Progenitor cell of endocrine pancreas (in vitro differentiated cells): ENCODE measurements around the gene DISP1. TPM values are rescaled to one million over a fixed set of nuclear protein-coding genes. Genes with fewer than 3 reads are reported as not detected.
"Not testable (repeated sequence)": the region's sequence is repeated elsewhere in the genome, so short reads cannot be mapped to it uniquely, and the experiment has no call there.

Source experiments
- DNase-seq: peaks from one replicate; pipeline ENCODE4 v3.0.0; 2021; ENCODE audit warnings: low spot score; ENCODE audit not compliant: unreplicated experiment
- H3K27ac Mint-ChIP-seq: 2 replicates; pipeline ENCODE4 v1.8.0; 2021; ENCODE audit warnings: mild to moderate bottlenecking, moderate library complexity, mixed read lengths
- H3K27me3 Mint-ChIP-seq: 2 replicates; pipeline ENCODE4 v1.8.0; 2021; ENCODE audit warnings: mixed read lengths
- H3K36me3 Mint-ChIP-seq: 2 replicates; pipeline ENCODE4 v1.8.0; 2022; ENCODE audit warnings: mixed read lengths; ENCODE audit not compliant: insufficient read depth
- H3K4me1 Mint-ChIP-seq: 2 replicates; pipeline ENCODE4 v1.8.0; 2021; ENCODE audit warnings: low read depth, mixed read lengths
- H3K4me3 Mint-ChIP-seq: 2 replicates; pipeline ENCODE4 v1.8.0; 2021; ENCODE audit warnings: low read depth, mild to moderate bottlenecking, moderate library complexity, mixed read lengths
- H3K9me3 Mint-ChIP-seq: 2 replicates; pipeline ENCODE4 v1.8.0; 2021; ENCODE audit warnings: low read depth, mixed read lengths
- CTCF ChIP-seq: fragments of 200-600 bp; sonication (generic); IDR thresholded peaks from one replicate; pipeline ENCODE4 v1.5.0; 2021; ENCODE audit warnings: antibody characterized with exemption, mild to moderate bottlenecking; ENCODE audit not compliant: unreplicated experiment
- total RNA-seq: library from RNA; stranded (reverse); gene quantifications from 2 replicates; pipeline ENCODE4 v1.2.1, GENCODE V29; 2021

DISP1 gene
- total RNA-seq, 1 donor from 2014 or later, result 9.3 TPM

GRCh38 chr1:222833356-222833876 is 18.6 kb downstream of the DISP1 start:
- Mint-ChIP-seq H3K4me1 (peaks cover 13% of the 10 kb centered on the region), H3K27ac (no peak overlapping the region), H3K4me3 (no peak overlapping the region), H3K36me3 (peaks cover 7% of the 10 kb centered on the region), H3K27me3 (no peaks in the 10 kb centered on the region), H3K9me3 (no peaks in the 10 kb centered on the region)
- TF ChIP-seq CTCF, result no peak
- DNase-seq, result no peak

- DNase-seq, result no peak
- TF ChIP-seq CTCF, result no peak
These were observed 28.9 kb downstream of the DISP1 start for GRCh38 chr1:222843469-222844410.

GRCh38 chr1:222844411-222844779 is 29.6 kb downstream of the DISP1 start:
- Mint-ChIP-seq H3K4me3 (no peak overlapping the region), H3K27ac (peak overlapping the region; percentile 39)
- TF ChIP-seq CTCF, result no peak

More at GRCh38 chr1:222843469-222844410, 28.9 kb downstream of the DISP1 start:
- Mint-ChIP-seq H3K27me3 (no peaks in the 10 kb centered on the region), H3K4me1 (peaks cover 18% of the 10 kb centered on the region), H3K27ac (peak overlapping the region; percentile 89), H3K4me3 (no peak overlapping the region), H3K36me3 (peaks cover 6% of the 10 kb centered on the region), H3K9me3 (peaks cover 15% of the 10 kb centered on the region)

GRCh38 chr1:222845763-222846162 is 30.9 kb downstream of the DISP1 start:
- no peak for DNase-seq
- H3K4me3 Mint-ChIP-seq, result no peak overlapping the region
- TF ChIP-seq CTCF, result no peak
- H3K9me3 Mint-ChIP-seq, result peaks cover 9% of the 10 kb centered on the region
- peaks cover 21% of the 10 kb centered on the region for H3K4me1 Mint-ChIP-seq
- H3K27ac Mint-ChIP-seq, result no peak overlapping the region
- H3K27me3 Mint-ChIP-seq, result no peaks in the 10 kb centered on the region
- peaks cover 3% of the 10 kb centered on the region for H3K36me3 Mint-ChIP-seq

More at GRCh38 chr1:222844411-222844779, 29.6 kb downstream of the DISP1 start:
- no peak for DNase-seq
- Mint-ChIP-seq H3K36me3 (peaks cover 3% of the 10 kb centered on the region), H3K27me3 (no peaks in the 10 kb centered on the region), H3K9me3 (peaks cover 10% of the 10 kb centered on the region), H3K4me1 (peaks cover 18% of the 10 kb centered on the region)

GRCh38 chr1:222850550-222850949 is 35.7 kb downstream of the DISP1 start:
- H3K4me3 Mint-ChIP-seq, H3K9me3 Mint-ChIP-seq, H3K27ac Mint-ChIP-seq, H3K4me1 Mint-ChIP-seq, H3K27me3 Mint-ChIP-seq, DNase-seq, H3K36me3 Mint-ChIP-seq: not testable (repeated sequence)
